Uterus (tissue), 4 donors: ENCODE results near the gene FGF14. TPM values are rescaled to one million over a fixed set of nuclear protein-coding genes. Genes with fewer than 3 reads are reported as not detected.

Experiments
- DNase-seq, 2 donors: peaks; one replicate each; pipeline ENCODE4 v3.0.0-alpha.2; 2019 to 2020
- H3K27ac ChIP-seq, 2 donors: fragments of 200-600 bp; sonication (generic); 1 replicate in 1 of 2; 2 replicates in 1 of 2; pipeline ENCODE4 v1.5.1; 2016 to 2018
- H3K27me3 ChIP-seq, 2 donors: fragments of 200-600 bp; sonication (generic); one replicate each; pipeline ENCODE4 v1.5.1; 2018 to 2019; ENCODE audit warnings: control low read depth in 1 of 2
- H3K36me3 ChIP-seq, 2 donors: fragments of 200-600 bp; sonication (generic); one replicate each; pipeline ENCODE4 v1.5.1; 2019; ENCODE audit warnings: control low read depth in 1 of 2
- H3K4me1 ChIP-seq, 2 donors: fragments of 200-600 bp; sonication (generic); one replicate each; pipeline ENCODE4 v1.5.1; 2018 to 2019; ENCODE audit warnings: control low read depth in 1 of 2
- H3K4me3 ChIP-seq, 2 donors: fragments of 200-600 bp; sonication (generic); 1 replicate in 1 of 2; 2 replicates in 1 of 2; pipeline ENCODE4 v1.5.1; 2018 to 2019; ENCODE audit warnings: mild to moderate bottlenecking in 1 of 2
- H3K9me3 ChIP-seq, 2 donors: fragments of 200-600 bp; sonication (generic); one replicate each; pipeline ENCODE4 v1.5.1; 2019; ENCODE audit warnings: control low read depth in 1 of 2
- POLR2A ChIP-seq, 2 donors: fragments of 450-650 bp; IDR thresholded peaks; one replicate each; pipeline ENCODE4 v1.6.1; 2016; ENCODE audit warnings: antibody characterized with exemption in 2 of 2, mild to moderate bottlenecking in 1 of 2, moderate library complexity in 1 of 2
- intact Hi-C: fragments of 100-400 bp; cut with DNase I; formaldehyde crosslinking; loops from one replicate; pipeline ENCODE4 v1.15.1; 2023; ENCODE audit warnings: low total_unique reads
- total RNA-seq, 4 donors: library from RNA; depleted of rRNA in 3 of 4; stranded (reverse); fragments of >200 nt in 3 of 4; gene quantifications; one replicate each; pipeline versions ENCODE4 v1.1.0 to v1.2.4, GENCODE V29; 2014 to 2023
- TF ChIP-seq, protein P1 (sequence below), 4 experiments: fragments of 200-600 bp in 2 of 4; fragments of 450-650 bp in 2 of 4; sonication (generic) in 2 of 4; IDR thresholded peaks; one replicate each; pipeline ENCODE4 v1.5.1; 2016 to 2019; ENCODE audit warnings: antibody characterized with exemption in 4 of 4, mild to moderate bottlenecking in 2 of 4, moderate library complexity in 1 of 4
- donor health status: DM: yes; HTN: yes; CAD: no.

The FGF14 gene
- total RNA-seq: under 1 TPM in 3 of 4 donors, not detected in 1; under 0.01 to 0.98 (median 0.62) TPM

DNA sequence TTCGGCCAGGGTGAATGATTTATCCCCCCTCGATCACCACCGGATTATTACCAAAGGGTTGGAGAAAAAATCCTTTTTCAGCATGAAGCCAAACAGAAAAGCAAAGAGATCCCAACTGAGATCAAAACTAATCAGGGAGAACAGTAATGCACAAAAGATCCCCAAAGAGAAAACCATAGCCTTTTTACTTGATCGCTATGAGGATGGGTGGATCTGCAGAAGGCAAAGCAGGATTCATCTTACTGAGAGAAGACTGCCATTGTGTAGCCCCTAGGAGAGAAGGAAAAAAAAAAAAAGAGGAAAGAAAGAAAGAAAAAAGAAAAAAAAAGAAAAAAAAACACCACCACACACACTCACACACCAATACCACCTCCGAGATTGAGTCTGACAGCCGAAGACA is at the start of gene FGF14:
Gene FGF14, minus strand, starts transcription at position 283 of the 400 bp plus-strand sequence.
- Histone ChIP-seq H3K27ac (peak within 1 kb of the TSS in 1 of 2 donors; percentile 36), H3K4me1 (peaks cover 0 to 8% of the 10 kb centered on the region in 2 donors), H3K36me3 (no peaks in the 10 kb centered on the region), H3K4me3 (peak within 1 kb of the TSS; percentile 34 to 41), H3K27me3 (no peaks in the 10 kb centered on the region), H3K9me3 (no peaks in the 10 kb centered on the region)
- no peak for DNase-seq
- intact Hi-C loops: no loop called here
- TF ChIP-seq POLR2A (IDR thresholded peaks at IDR 0.05): no peak
- TF ChIP-seq, protein P1, sequence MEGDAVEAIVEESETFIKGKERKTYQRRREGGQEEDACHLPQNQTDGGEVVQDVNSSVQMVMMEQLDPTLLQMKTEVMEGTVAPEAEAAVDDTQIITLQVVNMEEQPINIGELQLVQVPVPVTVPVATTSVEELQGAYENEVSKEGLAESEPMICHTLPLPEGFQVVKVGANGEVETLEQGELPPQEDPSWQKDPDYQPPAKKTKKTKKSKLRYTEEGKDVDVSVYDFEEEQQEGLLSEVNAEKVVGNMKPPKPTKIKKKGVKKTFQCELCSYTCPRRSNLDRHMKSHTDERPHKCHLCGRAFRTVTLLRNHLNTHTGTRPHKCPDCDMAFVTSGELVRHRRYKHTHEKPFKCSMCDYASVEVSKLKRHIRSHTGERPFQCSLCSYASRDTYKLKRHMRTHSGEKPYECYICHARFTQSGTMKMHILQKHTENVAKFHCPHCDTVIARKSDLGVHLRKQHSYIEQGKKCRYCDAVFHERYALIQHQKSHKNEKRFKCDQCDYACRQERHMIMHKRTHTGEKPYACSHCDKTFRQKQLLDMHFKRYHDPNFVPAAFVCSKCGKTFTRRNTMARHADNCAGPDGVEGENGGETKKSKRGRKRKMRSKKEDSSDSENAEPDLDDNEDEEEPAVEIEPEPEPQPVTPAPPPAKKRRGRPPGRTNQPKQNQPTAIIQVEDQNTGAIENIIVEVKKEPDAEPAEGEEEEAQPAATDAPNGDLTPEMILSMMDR (IDR thresholded peaks at IDR 0.05): no peak

DNA sequence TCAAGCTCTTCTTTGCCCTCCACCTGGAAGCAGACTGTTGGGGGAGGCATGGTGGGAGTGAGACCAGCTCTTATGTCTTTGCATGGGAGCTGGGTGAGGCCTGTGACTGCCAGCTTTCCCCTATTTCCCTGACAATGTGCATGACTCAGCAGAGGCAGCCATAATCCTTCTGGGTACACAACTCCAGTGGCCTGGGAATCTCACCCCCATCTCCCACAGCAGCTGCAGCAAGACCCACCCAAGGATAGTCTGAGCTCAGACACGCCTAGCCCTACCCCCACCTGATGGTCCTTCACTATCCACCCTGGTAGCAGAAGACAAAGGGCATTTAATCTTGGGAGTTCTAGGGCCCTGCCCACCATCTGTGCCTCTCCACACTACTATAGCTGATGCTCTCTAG is 41.4 kb upstream of the FGF14 start:
- H3K4me1 ChIP-seq: no peaks in the 10 kb centered on the region
- H3K36me3 ChIP-seq: no peaks in the 10 kb centered on the region
- DNase-seq: no peak
- TF ChIP-seq, protein P1 (IDR thresholded peaks at IDR 0.05): no peak
- no peak for TF ChIP-seq POLR2A (IDR thresholded peaks at IDR 0.05)
- no peak overlapping the region for H3K27ac ChIP-seq
- H3K27me3 ChIP-seq: no peaks in the 10 kb centered on the region
- H3K4me3 ChIP-seq: no peak overlapping the region
- intact Hi-C loops: no loop called here
- H3K9me3 ChIP-seq: no peaks in the 10 kb centered on the region

DNA sequence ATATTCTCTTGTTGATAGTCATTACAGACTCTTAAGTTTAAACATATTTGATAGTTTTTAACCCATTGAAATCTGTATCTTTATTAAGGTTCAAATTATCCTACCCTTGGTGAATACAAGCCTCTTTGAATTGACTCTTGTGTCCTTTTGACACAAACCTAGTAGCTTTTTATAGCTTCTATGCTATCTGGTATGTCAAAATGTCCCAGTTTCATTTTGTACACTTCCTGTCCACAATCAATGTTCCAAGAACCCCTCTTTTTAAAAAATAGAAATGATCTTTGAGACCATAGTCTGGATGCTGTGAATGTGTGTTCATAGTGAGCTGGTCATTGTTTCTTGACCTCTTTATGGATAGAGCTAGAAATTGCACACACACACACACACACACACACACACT is 39.2 kb upstream of the FGF14 start:
- no peak overlapping the region for H3K27ac ChIP-seq
- H3K27me3 ChIP-seq: no peaks in the 10 kb centered on the region
- no peaks in the 10 kb centered on the region for H3K9me3 ChIP-seq
- no peak for TF ChIP-seq POLR2A (IDR thresholded peaks at IDR 0.05)
- TF ChIP-seq, protein P1 (IDR thresholded peaks at IDR 0.05): no peak
- H3K4me3 ChIP-seq: no peak overlapping the region
- DNase-seq: no peak
- no peaks in the 10 kb centered on the region for H3K36me3 ChIP-seq
- intact Hi-C loops: no loop called here
- no peaks in the 10 kb centered on the region for H3K4me1 ChIP-seq

DNA sequence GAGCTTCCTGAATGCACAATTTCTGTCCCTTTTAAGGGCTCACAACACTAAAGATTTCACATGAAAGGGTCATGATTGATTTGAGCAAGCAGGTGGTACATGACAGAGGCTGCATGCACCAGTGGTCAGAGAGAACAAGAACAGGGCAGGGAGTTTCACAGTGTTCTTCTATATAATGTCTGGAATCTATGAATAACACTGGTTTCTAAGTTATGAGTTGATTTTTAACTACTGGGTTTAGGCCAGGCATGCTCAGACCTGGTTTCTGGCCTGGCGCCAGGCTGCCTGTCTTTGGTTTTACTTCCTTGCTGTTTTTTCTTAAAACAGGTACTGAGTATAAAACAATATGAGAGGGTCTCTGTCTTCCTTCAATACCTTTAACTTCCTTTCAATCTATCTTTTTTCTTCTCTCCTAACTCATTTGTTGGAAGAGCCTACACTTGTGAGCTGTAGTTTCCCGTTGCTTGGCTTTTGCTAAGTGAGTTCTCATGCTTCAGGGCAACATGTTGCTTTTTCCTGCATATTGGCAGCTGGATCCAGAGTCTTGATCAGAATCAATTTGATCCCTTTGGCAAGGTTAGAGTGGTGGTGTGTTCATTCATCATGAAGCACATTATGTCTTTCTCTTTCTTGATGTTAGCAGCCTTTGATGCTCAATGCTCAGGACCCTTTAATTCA is 38.5 kb upstream of the FGF14 start:
- no peak for DNase-seq
- no peak overlapping the region for H3K27ac ChIP-seq
- no peak overlapping the region for H3K4me3 ChIP-seq
- H3K9me3 ChIP-seq: no peaks in the 10 kb centered on the region
- no peaks in the 10 kb centered on the region for H3K4me1 ChIP-seq
- no peaks in the 10 kb centered on the region for H3K36me3 ChIP-seq
- TF ChIP-seq POLR2A (IDR thresholded peaks at IDR 0.05): no peak
- TF ChIP-seq, protein P1 (IDR thresholded peaks at IDR 0.05): no peak
- no peaks in the 10 kb centered on the region for H3K27me3 ChIP-seq
- intact Hi-C loops: no loop called here

DNA sequence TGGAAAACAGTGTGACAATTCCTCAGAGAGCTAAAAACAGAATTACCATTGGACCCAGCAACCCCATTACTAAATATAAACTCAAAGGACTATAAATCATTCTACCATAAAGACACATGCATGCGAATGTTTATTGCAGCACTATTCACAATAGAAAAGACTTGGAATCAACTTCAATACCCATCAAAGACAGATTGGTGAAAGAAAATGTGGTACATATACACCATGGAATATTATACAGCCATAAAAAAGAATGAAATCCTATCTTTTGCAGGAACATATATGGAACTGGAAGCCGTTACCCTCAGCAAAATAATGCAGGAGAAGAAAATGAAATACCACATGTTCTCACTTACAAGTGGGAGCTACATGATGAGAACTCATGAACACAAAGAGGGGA is 20.8 kb upstream of the FGF14 start:
- intact Hi-C loops: no loop called here

More for the DNA sequence above, 20.8 kb upstream of the FGF14 start:
- no peak for DNase-seq
- Histone ChIP-seq H3K9me3 (peaks cover 0 to 14% of the 10 kb centered on the region in 2 donors), H3K36me3 (no peaks in the 10 kb centered on the region), H3K4me3 (no peak overlapping the region), H3K27me3 (no peaks in the 10 kb centered on the region), H3K4me1 (no peaks in the 10 kb centered on the region), H3K27ac (no peak overlapping the region)
- TF ChIP-seq, protein P1 (IDR thresholded peaks at IDR 0.05): no peak
- no peak for TF ChIP-seq POLR2A (IDR thresholded peaks at IDR 0.05)
